Choroid plexus epithelial cell (primary cell): ENCODE data around the gene BBIP1.
"Not testable (repeated sequence)": the region's sequence is repeated elsewhere in the genome, so short reads cannot be mapped to it uniquely, and the experiment has no call there.

Experiments
- DNase-seq: peaks from one replicate; pipeline ENCODE4 v3.0.0-alpha.2; 2010; ENCODE audit warnings: low read depth
- H3K4me3 ChIP-seq: 2 replicates; pipeline ENCODE4 v1.5.1; 2011; ENCODE audit warnings: low read depth, mild to moderate bottlenecking, control low read depth, low read length, moderate library complexity
- TF ChIP-seq, protein P1 (sequence below): conservative IDR thresholded peaks from 2 replicates; pipeline ENCODE4 v1.5.1; 2011; ENCODE audit warnings: low read depth, mild to moderate bottlenecking, control low read depth, inconsistent platforms, low read length, moderate library complexity

BBIP1 gene

DNA sequence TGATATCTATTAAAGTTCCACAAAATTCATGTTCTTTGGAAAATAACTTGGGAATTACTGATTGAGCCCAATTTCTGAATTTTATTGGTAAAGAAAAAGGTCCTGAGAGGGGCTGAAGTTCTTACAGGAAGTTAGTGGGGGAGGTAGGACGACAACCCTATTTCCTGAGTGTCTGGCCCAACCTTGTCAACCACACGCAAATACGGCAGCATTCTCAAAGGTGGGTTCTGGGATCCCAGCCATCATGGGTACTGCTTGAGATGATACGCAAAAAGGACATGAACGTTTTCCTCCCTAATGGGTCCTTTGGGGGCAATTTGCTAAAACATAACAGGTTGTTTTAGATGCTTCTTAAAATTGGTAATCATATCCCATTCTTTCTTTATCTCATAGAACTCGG is 50.0 kb downstream of the BBIP1 start:
- H3K4me3 ChIP-seq: no peak overlapping the region
- no peak for DNase-seq

DNA sequence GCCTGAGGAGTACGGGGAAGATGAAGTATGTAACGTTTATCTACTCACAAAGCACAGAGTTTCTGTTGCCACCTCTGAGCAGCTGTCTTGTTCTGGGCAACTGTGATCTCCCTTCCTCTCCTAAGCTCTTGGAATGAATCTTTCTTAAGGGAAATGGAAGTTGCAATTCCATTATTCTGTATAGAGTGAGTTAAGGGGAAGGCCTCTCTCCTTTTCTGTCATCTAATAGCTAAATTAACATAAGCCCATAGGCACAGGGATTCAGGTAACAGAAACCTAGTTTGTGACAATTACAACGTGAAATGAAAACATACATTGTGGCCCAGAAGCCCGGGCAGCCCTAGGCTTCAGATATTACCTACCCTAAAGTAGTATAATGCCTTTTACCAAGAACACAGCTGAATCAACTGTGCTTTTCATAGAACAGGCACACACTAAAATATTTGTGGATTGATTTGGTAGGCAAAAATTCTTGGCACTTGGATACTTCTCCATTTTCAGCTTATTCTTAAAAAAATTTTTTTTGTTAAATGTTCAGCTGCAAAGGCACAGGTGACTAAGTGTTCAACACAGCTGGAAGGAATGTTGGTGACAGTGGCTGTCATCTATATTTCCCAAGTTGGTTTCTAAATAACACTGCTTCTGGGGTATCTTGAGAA is 51.0 kb downstream of the BBIP1 start:
- DNase-seq: no peak
- H3K4me3 ChIP-seq: no peak overlapping the region
- TF ChIP-seq, protein P1, sequence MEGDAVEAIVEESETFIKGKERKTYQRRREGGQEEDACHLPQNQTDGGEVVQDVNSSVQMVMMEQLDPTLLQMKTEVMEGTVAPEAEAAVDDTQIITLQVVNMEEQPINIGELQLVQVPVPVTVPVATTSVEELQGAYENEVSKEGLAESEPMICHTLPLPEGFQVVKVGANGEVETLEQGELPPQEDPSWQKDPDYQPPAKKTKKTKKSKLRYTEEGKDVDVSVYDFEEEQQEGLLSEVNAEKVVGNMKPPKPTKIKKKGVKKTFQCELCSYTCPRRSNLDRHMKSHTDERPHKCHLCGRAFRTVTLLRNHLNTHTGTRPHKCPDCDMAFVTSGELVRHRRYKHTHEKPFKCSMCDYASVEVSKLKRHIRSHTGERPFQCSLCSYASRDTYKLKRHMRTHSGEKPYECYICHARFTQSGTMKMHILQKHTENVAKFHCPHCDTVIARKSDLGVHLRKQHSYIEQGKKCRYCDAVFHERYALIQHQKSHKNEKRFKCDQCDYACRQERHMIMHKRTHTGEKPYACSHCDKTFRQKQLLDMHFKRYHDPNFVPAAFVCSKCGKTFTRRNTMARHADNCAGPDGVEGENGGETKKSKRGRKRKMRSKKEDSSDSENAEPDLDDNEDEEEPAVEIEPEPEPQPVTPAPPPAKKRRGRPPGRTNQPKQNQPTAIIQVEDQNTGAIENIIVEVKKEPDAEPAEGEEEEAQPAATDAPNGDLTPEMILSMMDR: no peak

More for the DNA sequence above, 50.0 kb downstream of the BBIP1 start:
- TF ChIP-seq, protein P1: no peak

DNA sequence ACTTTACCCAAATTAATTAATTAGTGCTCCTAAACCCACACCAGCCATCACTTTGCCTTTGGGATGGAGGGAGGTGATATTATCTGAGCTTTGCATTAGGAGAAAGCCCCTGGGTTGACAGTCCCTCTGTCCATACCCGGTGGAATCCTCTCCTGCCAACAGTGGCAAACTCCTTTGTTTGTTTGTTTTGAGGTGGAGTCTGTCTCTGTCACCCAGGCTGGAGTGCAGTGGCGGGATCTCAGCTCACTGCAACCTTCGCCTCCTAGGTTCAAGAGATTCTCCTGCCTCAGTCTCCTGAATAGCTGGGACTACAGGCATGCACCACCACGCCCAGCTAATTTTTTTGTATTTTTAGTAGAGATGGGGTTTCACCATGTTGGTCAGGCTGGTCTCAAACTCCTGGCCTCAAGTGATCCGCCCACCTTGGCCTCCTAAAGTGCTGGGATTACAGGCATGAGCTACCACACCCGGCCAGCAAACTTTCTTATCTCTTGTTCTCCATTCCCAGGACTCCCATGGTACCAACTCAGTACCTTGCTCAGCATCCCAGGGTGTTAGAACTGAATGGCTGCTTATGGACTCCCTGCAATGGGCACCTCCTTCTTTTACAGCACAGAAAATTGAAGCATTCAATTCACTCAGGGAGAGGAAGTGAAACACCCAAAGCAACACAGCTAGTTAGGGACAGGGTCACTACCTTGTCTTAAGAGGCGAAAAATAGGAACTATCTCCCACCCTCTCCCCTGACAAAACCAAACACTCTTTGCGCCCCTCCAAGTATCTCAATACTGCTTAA is 51.8 kb downstream of the BBIP1 start:
- H3K4me3 ChIP-seq, DNase-seq: not testable (repeated sequence)

DNA sequence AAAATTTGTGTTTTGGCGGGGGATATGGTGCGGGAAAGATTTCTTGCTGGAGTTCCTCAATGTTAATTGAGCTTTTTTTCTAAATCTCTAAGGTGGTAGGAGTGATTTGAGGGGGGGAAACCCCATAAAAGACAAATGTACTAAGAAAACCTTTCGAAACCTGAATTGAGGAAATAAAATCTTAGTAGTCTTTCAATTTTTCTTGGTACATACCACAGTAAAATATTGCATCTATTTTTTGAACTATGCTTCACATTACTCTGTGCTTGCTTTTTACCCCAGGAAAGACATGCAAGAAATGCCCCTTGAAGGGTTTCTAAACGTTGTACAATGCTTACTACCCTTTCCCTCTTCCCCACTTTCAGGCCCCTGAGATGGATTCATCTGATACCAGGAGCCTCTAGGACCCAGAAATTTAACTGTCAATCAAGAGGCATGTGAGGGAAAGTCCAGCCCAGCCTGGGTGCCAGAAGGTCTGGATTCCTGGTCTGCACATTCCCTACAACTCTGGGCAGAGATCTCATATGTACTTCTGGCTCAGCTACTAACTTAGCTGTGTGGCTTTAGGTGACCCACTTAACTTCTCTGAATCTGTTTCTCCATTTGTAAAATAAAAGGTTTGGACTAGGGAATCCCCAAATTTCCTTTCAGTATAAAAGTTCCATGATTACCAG is 53.0 kb downstream of the BBIP1 start:
- no peak overlapping the region for H3K4me3 ChIP-seq
- TF ChIP-seq, protein P1: no peak
- DNase-seq: peak; percentile 40

DNA sequence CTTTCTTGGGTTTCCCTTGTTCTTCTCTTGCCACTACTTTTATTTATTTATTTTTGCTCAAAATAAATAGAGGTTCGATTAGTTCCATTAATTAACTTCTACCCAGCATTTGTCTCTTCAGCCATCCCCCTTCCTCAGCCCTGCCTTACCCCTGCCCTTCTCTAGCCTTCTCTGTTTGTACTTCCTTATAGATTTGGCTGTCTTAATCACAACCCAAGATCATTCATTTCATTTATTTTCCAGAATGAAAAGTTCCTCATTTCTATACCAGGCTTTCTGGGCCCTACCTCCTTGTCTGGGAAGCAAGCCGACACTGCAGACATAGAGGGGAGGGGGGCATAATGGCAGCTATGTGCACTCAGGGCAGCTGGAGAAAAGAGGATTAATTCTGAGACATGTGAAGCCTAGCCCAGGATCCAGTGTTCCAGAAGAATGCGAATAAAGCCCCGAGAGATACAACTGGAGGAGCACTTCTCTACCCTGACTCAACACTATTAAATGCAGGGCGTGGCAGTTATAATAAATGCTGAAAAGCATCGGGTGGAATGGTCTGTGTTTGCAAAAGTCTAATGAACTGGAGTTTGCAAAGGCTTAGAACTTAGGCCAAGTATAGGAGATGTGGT is 53.7 kb downstream of the BBIP1 start:
- no peak overlapping the region for H3K4me3 ChIP-seq
- TF ChIP-seq, protein P1: no peak
- DNase-seq: peak; percentile 50

DNA sequence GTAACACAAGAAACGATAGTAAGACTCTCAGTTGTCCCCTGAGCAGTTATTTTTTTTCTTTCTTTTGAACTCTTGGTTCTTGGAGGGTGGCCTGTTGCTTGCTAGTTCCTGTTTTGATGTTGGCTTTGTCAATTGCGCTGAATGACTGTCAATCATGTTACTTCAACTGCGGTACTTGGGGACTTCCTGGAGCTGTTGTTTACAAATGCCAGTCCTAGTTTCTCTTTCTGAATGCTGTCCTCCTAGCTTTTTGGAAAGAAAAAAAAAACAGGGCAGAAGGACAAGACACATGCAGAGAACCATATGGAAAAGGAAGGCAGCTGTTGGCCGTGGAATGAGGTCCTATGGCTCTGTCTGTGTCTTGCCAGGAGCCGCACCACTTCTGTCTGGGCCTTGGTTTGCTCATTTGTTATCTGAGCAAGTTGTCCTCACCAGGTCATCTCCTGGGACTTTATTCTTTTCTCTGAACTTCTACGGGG is 54.3 kb downstream of the BBIP1 start:
- H3K4me3 ChIP-seq: no peak overlapping the region
- DNase-seq: peak; percentile 18
- TF ChIP-seq, protein P1: no peak

DNA sequence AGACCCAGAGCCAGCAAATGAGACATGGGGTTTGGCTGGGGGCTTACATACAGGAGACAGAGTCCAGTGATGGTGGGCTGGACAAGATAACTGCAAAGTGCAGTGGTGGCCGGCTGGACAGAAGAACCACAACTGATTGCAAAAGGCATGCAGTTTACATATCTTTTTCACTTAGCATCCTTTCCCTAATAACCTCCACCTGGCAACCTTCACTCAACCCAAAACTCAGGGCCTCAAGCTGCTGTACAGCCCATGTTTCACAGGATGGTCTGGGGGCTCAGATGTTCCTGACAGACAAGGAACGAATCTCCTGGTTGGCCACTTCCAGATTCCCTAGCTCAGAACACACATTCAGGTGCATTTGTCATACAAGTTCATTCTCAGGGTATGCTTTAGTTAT is 55.0 kb downstream of the BBIP1 start:
- no peak overlapping the region for H3K4me3 ChIP-seq
- TF ChIP-seq, protein P1: no peak
- no peak for DNase-seq
